Stimulated activated CD8-positive, alpha-beta memory T cell treated with anti-CD3 and anti-CD28 coated beads, Interleukin-4, amount 100 ng/mL, for 4 hours (primary cell): ENCODE data around the gene PLD3.

Source experiments
- DNase-seq, 2 donors: peaks; one replicate each; pipeline ENCODE4 v3.0.0-alpha.2; 2020; ENCODE audit warnings: low read depth in 2 of 2, low spot score in 1 of 2

The PLD3 gene, protein sequence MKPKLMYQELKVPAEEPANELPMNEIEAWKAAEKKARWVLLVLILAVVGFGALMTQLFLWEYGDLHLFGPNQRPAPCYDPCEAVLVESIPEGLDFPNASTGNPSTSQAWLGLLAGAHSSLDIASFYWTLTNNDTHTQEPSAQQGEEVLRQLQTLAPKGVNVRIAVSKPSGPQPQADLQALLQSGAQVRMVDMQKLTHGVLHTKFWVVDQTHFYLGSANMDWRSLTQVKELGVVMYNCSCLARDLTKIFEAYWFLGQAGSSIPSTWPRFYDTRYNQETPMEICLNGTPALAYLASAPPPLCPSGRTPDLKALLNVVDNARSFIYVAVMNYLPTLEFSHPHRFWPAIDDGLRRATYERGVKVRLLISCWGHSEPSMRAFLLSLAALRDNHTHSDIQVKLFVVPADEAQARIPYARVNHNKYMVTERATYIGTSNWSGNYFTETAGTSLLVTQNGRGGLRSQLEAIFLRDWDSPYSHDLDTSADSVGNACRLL

DNA sequence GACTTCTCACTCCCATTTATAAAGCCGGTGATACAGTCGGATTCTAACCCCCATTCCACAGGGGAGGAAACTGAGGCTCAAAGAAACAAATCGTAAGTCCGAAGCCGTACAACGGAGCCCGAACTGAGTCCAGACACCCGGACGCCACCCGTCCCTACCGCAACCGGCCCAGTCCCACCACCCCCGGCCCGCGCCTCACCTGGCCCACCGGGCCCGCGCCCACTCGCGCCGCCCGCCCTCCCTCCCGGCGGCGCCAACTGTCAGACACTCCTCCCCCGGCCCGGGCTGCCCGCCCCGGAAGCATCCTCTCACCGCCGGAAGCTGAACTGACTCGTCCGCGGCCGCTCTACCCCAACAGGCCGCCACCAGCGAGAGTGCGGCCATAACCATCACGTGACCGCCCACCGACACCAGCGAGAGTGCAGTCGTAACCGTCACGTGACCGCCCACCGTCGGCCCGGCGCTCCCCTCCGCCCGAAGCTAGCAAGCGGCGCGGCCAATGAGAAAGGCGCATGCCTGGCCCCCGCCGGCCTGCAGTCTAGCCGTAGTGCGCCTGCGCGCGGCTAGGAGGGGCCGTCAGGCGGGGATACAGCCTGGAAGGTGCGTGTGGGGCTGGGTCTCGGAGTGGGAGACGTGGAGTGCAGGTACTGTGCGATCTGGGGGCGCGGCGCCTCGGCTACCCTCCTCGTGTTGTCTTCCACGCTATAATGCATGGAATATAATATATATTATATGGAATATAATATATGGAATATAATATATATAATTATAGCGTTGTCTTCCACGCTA lies at the start of gene PLD3, which contains the start of gene C19orf47:
Gene PLD3, plus strand, starts transcription at position 571 of the 789 bp plus-strand sequence. CDS start 17,789 bp downstream, outside the sequence.
Gene C19orf47, minus strand, starts transcription at position 273 of the 789 bp plus-strand sequence. CDS start 6,540 bp downstream, outside the sequence.
- DNase-seq, result peak; percentile 93 to 99

DNA sequence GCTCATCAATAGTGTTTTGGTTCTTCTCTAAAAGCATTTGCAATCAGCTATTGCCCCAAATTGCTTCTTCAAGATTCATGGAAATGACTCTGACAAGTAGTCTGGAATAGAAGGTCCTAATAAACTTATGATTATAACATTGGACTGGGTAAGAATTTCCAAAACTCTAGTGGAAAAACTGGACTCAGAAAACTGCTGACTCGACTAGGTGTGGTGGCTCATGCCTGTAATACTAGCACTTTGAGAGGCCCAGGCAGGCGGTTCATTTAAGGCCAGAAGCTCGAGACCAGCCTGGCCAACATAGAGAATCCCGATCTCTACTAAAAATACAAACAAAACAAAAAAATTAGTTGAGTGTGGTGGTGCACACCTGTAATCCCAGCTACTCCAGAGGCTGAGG lies 47.8 kb upstream of the PLD3 start:
- DNase-seq, result no peak

DNA sequence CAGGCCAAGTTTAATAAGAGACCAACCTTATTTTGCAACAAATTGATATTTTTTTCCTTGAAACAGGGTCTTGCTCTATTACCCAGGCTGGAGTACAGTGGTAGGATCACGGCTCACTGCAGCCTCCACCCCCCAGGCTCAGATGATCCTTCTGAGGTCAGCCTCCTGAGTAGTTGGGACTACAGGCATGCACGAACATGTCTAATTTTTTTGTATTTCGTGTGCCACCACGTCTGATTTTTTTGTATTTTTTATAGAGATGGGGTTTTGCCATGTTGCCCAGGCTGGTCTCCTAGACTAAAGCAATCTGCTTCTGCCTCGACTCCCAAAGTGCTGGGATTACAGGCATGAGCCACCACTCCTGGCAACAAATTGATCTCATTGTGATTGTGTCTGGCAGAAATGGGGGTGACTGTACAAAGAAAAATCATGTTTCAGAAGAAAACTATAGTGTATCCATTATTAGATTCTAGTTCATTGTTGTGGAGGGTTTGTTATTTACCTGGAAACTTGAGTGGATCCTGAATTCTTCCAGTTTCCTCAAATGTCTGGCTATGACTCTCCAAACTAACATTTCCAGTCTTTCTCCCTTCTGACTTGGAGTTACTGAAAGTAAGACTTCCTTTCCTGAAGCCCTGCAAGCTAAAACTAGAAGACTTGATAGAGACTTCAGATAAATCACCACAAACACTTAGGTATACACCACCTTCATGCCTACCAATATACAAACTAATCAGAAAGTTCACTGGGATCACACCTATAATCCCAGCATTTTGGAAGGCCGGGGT lies 46.1 kb upstream of the PLD3 start:
- DNase-seq, result no peak

DNA sequence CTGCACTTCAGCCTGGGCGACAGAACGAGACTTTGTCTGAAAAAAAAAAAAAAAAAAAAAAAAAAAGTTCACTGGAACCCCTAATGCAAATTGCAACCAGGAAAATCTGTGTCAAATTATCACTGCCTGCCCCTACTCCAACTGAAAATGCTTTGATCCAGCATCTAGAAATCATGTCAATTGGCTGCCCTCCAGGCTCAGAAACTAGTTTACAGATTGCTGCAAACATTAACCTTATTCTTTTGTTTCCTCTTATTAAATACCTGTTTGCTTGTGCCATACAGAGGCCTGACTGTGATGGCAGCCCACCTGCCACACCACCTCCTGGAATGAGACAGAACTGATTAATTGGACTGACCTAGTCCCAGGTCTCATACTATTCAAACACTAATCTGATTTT lies 44.7 kb upstream of the PLD3 start:
- no peak for DNase-seq

DNA sequence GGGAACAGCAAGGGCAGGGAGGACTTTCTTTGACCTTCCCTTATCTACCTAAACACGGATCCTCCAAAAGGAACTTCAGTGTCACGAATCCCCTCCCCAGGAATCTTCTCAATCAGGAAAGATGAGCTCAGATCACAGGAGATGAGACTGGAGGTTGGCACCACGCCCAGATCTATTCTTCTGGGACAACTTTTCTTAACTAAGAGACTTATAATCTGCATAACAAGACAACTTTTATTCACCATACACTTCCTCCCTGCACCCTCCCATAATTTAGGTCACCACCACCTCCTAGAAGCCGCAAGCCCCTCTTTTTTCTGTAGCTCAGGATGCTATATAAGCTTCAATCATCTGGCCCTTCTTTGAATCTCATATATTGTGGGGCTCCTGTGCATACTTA lies 44.2 kb upstream of the PLD3 start:
- no peak for DNase-seq

DNA sequence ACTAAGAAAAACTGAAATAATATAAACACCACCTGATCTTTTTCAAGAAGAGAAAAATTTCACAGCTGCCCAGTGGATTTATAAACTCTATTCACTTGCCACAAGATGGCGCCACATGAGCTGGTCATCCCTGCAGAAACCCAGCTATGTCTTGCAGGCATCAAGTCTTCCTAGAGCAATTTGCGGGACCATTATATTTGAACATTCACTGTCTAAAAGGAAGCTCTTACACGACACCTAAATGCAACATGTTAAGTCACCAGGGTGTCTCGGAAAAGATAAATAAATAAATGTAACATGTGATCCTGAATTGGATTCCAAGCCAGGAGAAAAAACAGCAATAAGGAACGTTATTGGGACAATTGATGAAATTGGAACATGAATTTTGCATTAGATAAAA lies 43.1 kb upstream of the PLD3 start:
- DNase-seq, result peak; percentile 36 to 40

DNA sequence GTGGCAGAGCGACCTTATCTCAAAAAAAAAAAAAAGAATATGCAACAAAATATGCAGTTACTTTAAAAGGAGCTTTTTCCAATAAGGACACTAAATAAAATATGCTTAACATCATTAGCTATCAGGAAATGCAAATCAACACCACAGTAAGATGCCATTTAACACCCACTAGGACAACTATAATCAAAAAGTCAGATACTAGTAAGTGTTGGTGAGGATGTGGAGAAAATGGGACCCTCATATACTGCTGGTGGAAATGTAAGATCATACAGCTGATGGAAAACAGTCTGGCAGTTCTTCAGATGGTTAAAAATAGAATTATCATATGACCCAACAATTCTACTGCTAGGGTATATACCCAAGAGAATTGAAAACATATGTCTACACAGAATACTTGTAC lies 38.8 kb upstream of the PLD3 start:
- no peak for DNase-seq

DNA sequence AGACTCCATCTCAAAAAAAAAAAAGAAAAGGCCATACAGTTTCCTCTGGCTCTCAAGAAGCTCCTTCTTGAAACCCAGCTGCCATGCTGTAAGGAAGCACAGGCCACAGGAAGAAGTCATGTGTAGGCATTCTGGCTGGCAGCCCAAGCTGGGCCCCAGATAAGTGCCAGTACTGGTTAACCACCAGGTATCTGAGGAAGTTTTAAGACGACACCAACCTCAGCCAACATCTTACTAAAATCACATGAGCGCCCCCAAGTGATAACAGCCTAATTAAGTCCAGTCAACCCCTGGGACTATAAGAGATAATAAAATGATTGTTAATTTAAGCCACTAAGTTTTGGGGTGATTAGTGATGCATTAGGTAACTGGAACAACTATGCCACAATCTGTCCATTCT lies 36.0 kb upstream of the PLD3 start:
- no peak for DNase-seq

DNA sequence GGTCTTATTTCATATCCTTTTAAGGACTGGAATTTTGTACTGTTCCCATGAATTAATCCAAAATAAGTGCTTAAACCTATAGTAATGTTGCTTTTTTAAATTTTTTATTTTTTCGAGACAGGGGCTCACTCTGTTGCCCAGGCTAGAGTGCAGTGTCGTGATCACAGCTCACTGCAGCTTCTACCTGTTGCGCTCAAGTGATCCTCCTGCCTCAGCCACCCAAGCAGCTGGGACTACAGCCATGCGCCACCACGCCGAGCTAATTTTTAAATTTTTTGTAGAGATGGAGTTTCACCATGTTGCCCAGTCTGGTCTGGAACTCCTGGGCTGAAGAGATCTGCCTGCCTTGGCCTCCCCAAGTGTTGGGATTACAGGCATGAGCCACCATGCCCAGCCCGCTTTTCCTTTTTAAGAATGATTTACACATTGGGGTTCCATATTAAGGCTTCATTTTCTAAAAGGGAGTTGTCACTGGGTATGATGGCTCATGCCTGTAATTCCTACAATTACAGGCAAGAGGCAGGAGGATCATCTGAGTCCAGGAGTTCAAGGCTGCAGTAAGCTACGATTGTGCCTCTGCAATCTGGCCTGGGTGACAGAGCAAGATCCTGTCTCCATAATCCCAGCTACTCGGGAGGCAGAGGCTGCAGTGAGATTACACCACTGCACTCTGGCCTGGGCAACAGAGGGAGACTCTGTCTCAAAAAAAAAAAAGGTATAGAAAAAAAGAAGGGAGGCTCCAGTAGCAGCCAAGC lies 35.1 kb upstream of the PLD3 start:
- no peak for DNase-seq

DNA sequence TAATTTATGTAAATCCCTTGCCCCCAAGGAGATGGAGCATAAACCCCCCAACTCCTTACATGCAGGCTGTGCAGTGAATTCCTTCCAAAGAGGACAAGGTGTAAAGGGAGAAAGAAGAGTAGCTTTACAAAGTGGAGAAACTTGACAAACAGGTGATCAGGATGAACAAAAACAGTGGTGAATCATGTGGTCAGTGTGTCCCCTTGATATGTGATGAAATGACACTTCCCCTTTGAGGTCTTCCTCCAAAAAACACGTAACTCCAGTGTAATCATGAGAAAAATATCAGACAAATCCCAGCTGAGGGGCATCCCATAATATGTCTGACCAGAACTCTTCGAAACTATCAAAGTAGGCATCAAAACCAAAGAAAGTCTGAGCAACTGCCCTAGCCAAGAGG lies 33.8 kb upstream of the PLD3 start:
- no peak for DNase-seq

DNA sequence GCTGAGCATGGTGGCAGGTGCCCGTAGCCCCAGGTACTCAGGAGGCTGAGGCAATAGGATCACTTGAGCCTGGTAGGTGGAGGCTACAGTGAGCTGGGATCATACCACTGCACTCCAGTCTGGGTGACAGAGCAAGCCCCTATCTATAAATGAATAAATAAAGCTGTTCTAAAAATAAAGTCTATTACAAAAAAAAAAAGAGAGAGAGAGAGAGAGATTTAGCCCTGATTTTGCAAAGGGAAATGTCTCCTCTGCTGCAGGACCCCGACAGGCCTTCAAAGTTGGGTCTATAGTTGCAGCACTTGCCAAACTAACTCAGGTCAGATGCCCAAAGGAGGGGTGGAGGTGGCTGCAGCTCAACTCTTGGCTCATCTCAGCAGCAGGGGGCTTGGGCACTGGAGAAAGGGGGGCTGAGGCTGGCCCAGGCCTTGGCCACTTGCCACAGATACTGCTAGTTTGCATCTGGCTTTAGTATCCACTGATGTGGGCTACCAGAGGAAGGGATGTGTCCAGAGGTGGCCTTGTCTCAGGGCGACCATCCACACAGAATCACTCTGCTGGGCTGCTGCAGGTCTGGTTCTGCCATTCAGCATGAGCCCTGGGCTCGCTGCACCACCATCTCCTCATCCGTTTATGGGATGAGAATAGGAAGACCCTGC lies 32.6 kb upstream of the PLD3 start:
- no peak for DNase-seq

DNA sequence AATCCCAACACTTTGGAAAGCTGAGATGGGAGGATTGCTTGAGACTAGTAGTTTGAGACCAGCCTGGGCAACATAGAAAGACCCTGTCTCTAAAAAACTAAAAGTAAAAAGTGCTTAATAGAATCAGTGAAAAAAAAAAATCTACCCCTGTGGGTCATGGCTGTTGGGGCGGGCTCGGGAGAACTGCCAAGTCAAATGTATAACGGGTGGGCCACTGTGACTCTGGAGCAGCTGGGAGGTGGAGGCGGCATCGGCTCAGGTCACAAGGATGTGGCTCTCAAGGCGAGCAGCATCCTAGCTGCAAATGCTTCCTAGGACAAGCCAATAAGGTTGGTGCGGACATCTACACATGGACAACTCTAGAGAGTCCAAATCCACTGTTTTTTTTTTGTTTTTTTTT lies 31.2 kb upstream of the PLD3 start:
- no peak for DNase-seq

DNA sequence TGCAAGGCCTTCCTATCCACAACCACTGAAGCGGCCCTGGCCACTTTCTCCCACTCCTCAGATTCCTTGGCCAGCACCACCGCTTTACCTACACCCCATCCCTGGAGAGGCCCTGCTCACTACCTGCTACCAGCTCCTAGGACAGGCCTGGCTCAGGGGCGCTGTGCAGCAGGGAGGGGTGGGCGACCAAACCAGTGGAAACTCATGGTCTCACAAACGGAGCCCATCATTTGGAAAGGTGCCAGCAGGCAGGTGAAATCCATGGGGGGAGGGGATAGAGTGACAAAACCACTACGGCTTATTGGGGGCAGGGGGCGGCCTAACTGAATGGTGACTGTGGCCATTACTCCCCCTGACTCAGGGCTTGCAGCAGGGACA lies 27.9 kb upstream of the PLD3 start:
- no peak for DNase-seq

DNA sequence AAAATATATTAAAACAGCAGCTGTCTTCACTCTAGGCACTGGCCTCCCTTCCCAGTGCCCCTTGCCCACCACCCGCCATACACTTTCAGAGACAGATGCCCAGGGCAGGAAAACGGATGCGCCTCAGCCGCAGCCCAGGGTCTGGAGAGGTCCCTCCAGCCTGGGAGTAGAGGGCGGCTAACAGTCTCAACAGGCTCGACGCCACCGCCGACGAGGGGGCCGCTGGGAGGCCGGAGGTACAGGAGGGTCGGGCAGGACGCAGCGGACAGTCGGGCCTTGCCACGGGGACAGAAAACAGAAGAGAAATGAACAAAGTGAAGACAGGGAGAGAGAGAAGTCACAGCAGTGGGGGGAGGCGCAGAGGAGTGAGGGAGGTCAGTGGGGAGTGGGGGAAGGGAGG lies 27.4 kb upstream of the PLD3 start:
- no peak for DNase-seq

DNA sequence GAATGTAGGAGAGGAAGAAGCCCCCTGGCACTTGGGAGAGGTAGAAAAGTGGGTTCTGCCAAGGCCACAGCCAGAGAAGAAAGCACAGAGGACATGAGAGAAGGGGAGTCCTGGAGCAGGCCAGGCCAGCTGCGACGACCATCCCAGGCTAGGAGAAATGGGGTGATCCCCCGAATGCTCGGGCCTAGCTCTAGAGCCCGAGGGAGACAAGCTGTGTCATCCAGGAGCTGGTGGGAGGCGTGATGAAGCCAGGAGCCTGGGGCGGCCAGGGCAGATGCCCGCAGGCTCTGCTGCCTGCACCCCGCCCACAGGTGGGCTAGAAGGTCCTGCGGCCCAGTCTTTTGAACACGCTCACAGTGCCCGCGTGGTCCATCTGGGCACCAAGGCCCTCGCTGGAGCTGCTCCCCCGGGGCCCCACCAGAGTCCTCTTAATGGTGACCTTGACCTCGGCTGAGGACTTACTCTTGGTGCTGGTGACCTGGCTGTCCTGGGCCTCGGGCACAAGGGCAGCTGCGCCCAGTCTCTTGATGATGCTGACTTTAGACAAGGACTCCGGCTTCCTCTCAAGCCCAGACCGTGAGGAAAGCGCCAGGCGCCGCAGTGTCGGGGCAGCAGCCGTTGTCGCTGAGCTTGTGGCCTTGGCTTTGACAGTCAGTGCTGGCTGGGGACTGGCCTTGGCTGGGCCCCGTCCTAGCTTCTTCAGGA lies 26.8 kb upstream of the PLD3 start:
- DNase-seq, result no peak

DNA sequence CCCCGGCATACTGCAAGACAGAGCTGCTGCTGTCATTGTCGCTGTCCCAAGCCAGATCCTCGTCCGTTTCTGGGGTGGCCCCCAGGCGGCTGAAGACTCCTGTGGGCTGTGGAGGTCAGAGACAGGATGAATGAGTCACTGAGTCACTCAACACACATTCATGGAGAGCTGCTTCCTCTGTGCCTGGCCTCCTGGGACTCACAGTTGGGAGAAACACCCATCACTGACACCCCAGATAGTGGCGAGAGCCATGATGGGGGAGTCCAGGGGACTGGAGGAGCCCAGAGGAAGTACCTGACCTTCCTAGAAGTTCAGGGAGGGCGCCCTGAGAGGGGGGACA lies 26.3 kb upstream of the PLD3 start:
- DNase-seq, result no peak

DNA sequence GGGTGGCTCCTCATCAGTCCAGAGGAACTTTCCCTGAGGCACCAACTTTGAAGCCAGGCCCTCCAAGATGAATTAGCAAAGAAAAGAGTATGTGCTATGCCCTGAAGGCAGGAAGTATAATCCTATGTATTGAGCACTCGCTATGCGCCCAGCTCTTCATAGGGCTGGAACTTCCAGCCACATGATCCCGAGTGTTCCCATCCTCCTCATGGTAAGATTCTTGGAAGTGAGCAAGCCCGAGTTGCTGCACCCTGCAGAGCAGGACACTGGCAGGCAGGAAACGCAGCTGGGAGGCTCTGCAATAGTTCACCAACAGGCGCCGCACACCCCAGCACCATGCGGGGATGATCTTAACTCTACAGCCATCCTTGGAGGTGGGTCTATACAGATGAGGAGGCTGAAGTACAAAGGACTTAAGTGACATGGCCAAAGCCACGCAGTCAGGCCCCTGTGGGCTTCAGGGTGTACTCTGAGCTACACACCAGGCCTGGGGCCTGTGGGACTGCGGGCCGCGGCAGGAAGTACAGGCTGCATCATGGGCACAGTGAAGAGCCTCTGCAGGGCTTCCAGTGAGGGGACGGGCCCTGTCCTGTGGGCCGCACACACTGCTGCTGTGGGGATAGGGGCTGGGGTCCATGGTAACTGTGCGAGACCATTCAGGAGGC lies 25.4 kb upstream of the PLD3 start:
- DNase-seq, result no peak

DNA sequence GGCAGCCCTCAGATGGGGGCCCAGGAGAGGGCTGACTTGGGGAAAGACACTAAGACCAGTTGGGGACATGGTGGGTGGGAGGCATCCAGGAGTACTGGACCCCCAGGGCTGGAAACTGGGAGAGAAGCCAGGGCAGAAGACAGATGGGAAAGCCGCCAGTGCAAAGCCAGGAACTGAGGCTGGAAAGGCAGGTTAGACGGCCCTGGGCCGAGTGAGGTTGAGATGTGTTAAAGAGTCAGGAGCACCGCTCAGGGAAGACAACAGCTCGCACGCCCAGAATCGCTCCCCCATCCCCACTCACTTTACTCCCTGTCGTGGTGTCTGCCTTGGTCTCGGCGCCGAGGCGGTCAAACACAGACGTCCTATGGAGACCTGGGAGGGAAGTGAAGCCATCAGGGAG lies 24.8 kb upstream of the PLD3 start:
- no peak for DNase-seq

DNA sequence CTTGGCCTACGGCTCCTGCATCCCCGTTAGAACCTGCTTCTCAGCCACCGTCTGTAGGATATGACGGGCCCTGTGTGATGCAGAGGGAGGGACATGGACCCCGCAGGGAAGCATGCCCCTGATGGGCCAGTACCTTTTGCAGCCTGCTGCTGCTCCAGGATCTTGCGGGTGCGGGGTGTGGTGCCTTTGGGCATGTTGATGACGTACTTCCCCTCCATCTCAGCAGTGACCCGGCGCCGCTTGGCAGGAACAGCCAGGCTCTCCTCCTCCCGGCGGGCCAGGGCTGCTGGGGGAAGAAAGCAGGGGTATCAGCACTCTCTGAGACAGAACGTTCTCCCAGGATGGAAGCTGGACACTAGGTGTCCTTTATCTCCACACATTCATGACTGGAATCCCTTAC lies 22.3 kb upstream of the PLD3 start:
- no peak for DNase-seq
